ENCODE data around the gene IGSF9. TPM values are rescaled to one million over a fixed set of nuclear protein-coding genes. Genes with fewer than 3 reads are reported as not detected.

The IGSF9 gene
- total RNA-seq, 1 experiment from 2014 or later: not detected

- Histone ChIP-seq H3K4me1 (ENCODE audit: low read length) (no peaks in the 10 kb centered on the region), H3K36me3 (ENCODE audit: insufficient read depth, low read length) (no peaks in the 10 kb centered on the region), H4K20me1 (ENCODE audit: insufficient read depth, low read depth, low read length) (no peaks in the 10 kb centered on the region), H3K4me3 (ENCODE audit: low read length) (no peak overlapping the region), H3K27ac (ENCODE audit: low read length) (no peak overlapping the region), H3K9me3 (ENCODE audit: low read length) (no peaks in the 10 kb centered on the region), H3K79me2 (ENCODE audit: low read length) (no peaks in the 10 kb centered on the region), H3K9ac (ENCODE audit: low read length) (no peak overlapping the region), H3K27me3 (ENCODE audit: low read length) (no peaks in the 10 kb centered on the region), H3K4me2 (ENCODE audit: low read depth, low read length, poor library complexity, severe bottlenecking) (no peak overlapping the region), H2AFZ (ENCODE audit: low read length) (no peak overlapping the region), H3K9me2 (replicated peaks; ENCODE audit: insufficient read depth, low read length) (no peaks in the 10 kb centered on the region)
- DNase-seq: no peak
Measured at GRCh38 chr1:159988006-159988405, 42.6 kb upstream of the IGSF9 start.

- no peaks in the 10 kb centered on the region for H3K9me3 ChIP-seq (ENCODE audit: low read length)
- H3K9ac ChIP-seq (ENCODE audit: low read length): no peak overlapping the region
- H3K79me2 ChIP-seq (ENCODE audit: low read length): no peaks in the 10 kb centered on the region
- no peaks in the 10 kb centered on the region for H3K4me1 ChIP-seq (ENCODE audit: low read length)
- H3K36me3 ChIP-seq (ENCODE audit: insufficient read depth, low read length): no peaks in the 10 kb centered on the region
- no peak overlapping the region for H2AFZ ChIP-seq (ENCODE audit: low read length)
- no peak for DNase-seq
- no peaks in the 10 kb centered on the region for H3K9me2 ChIP-seq (replicated peaks; ENCODE audit: insufficient read depth, low read length)
- H3K4me2 ChIP-seq (ENCODE audit: low read depth, low read length, poor library complexity, severe bottlenecking): no peak overlapping the region
- no peak overlapping the region for H3K27ac ChIP-seq (ENCODE audit: low read length)
- no peaks in the 10 kb centered on the region for H3K27me3 ChIP-seq (ENCODE audit: low read length)
- no peaks in the 10 kb centered on the region for H4K20me1 ChIP-seq (ENCODE audit: insufficient read depth, low read depth, low read length)
- H3K4me3 ChIP-seq (ENCODE audit: low read length): no peak overlapping the region
Measured at GRCh38 chr1:159987186-159987585, 41.8 kb upstream of the IGSF9 start.

GRCh38 chr1:159986531-159986930 is 41.1 kb upstream of the IGSF9 start:
- no peak overlapping the region for H3K4me3 ChIP-seq (ENCODE audit: low read length)
- no peak overlapping the region for H3K27ac ChIP-seq (ENCODE audit: low read length)
- H2AFZ ChIP-seq (ENCODE audit: low read length): no peak overlapping the region
- no peaks in the 10 kb centered on the region for H3K27me3 ChIP-seq (ENCODE audit: low read length)
- H3K9me2 ChIP-seq (replicated peaks; ENCODE audit: insufficient read depth, low read length): no peaks in the 10 kb centered on the region
- DNase-seq: no peak
- no peak overlapping the region for H3K9ac ChIP-seq (ENCODE audit: low read length)
- no peak overlapping the region for H3K4me2 ChIP-seq (ENCODE audit: low read depth, low read length, poor library complexity, severe bottlenecking)
- no peaks in the 10 kb centered on the region for H3K4me1 ChIP-seq (ENCODE audit: low read length)
- H3K36me3 ChIP-seq (ENCODE audit: insufficient read depth, low read length): no peaks in the 10 kb centered on the region
- H3K79me2 ChIP-seq (ENCODE audit: low read length): no peaks in the 10 kb centered on the region
- no peaks in the 10 kb centered on the region for H3K9me3 ChIP-seq (ENCODE audit: low read length)
- no peaks in the 10 kb centered on the region for H4K20me1 ChIP-seq (ENCODE audit: insufficient read depth, low read depth, low read length)

- no peaks in the 10 kb centered on the region for H4K20me1 ChIP-seq (ENCODE audit: insufficient read depth, low read depth, low read length)
Measured at GRCh38 chr1:159986093-159986492, 40.7 kb upstream of the IGSF9 start.

GRCh38 chr1:159985473-159985872 is 40.1 kb upstream of the IGSF9 start:
- H4K20me1 ChIP-seq (ENCODE audit: insufficient read depth, low read depth, low read length): no peaks in the 10 kb centered on the region
- H3K9me2 ChIP-seq (replicated peaks; ENCODE audit: insufficient read depth, low read length): no peaks in the 10 kb centered on the region
- no peaks in the 10 kb centered on the region for H3K79me2 ChIP-seq (ENCODE audit: low read length)
- no peak overlapping the region for H3K9ac ChIP-seq (ENCODE audit: low read length)
- H2AFZ ChIP-seq (ENCODE audit: low read length): no peak overlapping the region
- H3K4me1 ChIP-seq (ENCODE audit: low read length): no peaks in the 10 kb centered on the region
- no peak overlapping the region for H3K4me2 ChIP-seq (ENCODE audit: low read depth, low read length, poor library complexity, severe bottlenecking)
- no peak overlapping the region for H3K4me3 ChIP-seq (ENCODE audit: low read length)
- H3K9me3 ChIP-seq (ENCODE audit: low read length): no peaks in the 10 kb centered on the region
- H3K36me3 ChIP-seq (ENCODE audit: insufficient read depth, low read length): no peaks in the 10 kb centered on the region
- DNase-seq: no peak
- H3K27ac ChIP-seq (ENCODE audit: low read length): no peak overlapping the region
- no peaks in the 10 kb centered on the region for H3K27me3 ChIP-seq (ENCODE audit: low read length)

More at GRCh38 chr1:159986093-159986492, 40.7 kb upstream of the IGSF9 start:
- H3K9me2 ChIP-seq (replicated peaks; ENCODE audit: insufficient read depth, low read length): no peaks in the 10 kb centered on the region
- H3K27ac ChIP-seq (ENCODE audit: low read length): no peak overlapping the region
- no peak for DNase-seq
- no peaks in the 10 kb centered on the region for H3K36me3 ChIP-seq (ENCODE audit: insufficient read depth, low read length)
- H3K4me1 ChIP-seq (ENCODE audit: low read length): no peaks in the 10 kb centered on the region
- no peaks in the 10 kb centered on the region for H3K79me2 ChIP-seq (ENCODE audit: low read length)
- no peak overlapping the region for H3K4me2 ChIP-seq (ENCODE audit: low read depth, low read length, poor library complexity, severe bottlenecking)
- no peak overlapping the region for H3K4me3 ChIP-seq (ENCODE audit: low read length)
- H3K9ac ChIP-seq (ENCODE audit: low read length): no peak overlapping the region
- H3K9me3 ChIP-seq (ENCODE audit: low read length): no peaks in the 10 kb centered on the region
- H3K27me3 ChIP-seq (ENCODE audit: low read length): no peaks in the 10 kb centered on the region
- no peak overlapping the region for H2AFZ ChIP-seq (ENCODE audit: low read length)

- Histone ChIP-seq H3K4me1 (ENCODE audit: low read length) (no peaks in the 10 kb centered on the region), H3K4me3 (ENCODE audit: low read length) (no peak overlapping the region), H3K36me3 (ENCODE audit: insufficient read depth, low read length) (no peaks in the 10 kb centered on the region), H2AFZ (ENCODE audit: low read length) (no peak overlapping the region), H3K9me2 (replicated peaks; ENCODE audit: insufficient read depth, low read length) (no peaks in the 10 kb centered on the region), H4K20me1 (ENCODE audit: insufficient read depth, low read depth, low read length) (no peaks in the 10 kb centered on the region), H3K4me2 (ENCODE audit: low read depth, low read length, poor library complexity, severe bottlenecking) (no peak overlapping the region), H3K9ac (ENCODE audit: low read length) (no peak overlapping the region), H3K79me2 (ENCODE audit: low read length) (no peaks in the 10 kb centered on the region), H3K27ac (ENCODE audit: low read length) (no peak overlapping the region), H3K27me3 (ENCODE audit: low read length) (0 out of 2 replicates have a peak, but pooled peaks cover 3% of the 10 kb centered on the region), H3K9me3 (ENCODE audit: low read length) (no peaks in the 10 kb centered on the region)
- no peak for DNase-seq
Measured at GRCh38 chr1:159983681-159984080, 38.3 kb upstream of the IGSF9 start.

GRCh38 chr1:159982280-159982679 is 36.9 kb upstream of the IGSF9 start:
- Histone ChIP-seq H3K4me1 (ENCODE audit: low read length) (no peaks in the 10 kb centered on the region), H3K9ac (ENCODE audit: low read length) (no peak overlapping the region), H3K4me3 (ENCODE audit: low read length) (no peak overlapping the region), H3K36me3 (ENCODE audit: insufficient read depth, low read length) (no peaks in the 10 kb centered on the region), H3K79me2 (ENCODE audit: low read length) (no peaks in the 10 kb centered on the region), H2AFZ (ENCODE audit: low read length) (no peak overlapping the region), H3K4me2 (ENCODE audit: low read depth, low read length, poor library complexity, severe bottlenecking) (no peak overlapping the region), H4K20me1 (ENCODE audit: insufficient read depth, low read depth, low read length) (no peaks in the 10 kb centered on the region), H3K9me2 (replicated peaks; ENCODE audit: insufficient read depth, low read length) (no peaks in the 10 kb centered on the region), H3K9me3 (ENCODE audit: low read length) (no peaks in the 10 kb centered on the region), H3K27ac (ENCODE audit: low read length) (no peak overlapping the region), H3K27me3 (ENCODE audit: low read length) (0 out of 2 replicates have a peak, but pooled peaks cover 3% of the 10 kb centered on the region)
- DNase-seq: no peak

GRCh38 chr1:159981351-159982055 is 36.1 kb upstream of the IGSF9 start:
- no peak overlapping the region for H3K9ac ChIP-seq (ENCODE audit: low read length)
- H4K20me1 ChIP-seq (ENCODE audit: insufficient read depth, low read depth, low read length): no peaks in the 10 kb centered on the region
- H2AFZ ChIP-seq (ENCODE audit: low read length): no peak overlapping the region
- no peak overlapping the region for H3K4me2 ChIP-seq (ENCODE audit: low read depth, low read length, poor library complexity, severe bottlenecking)
- no peak for DNase-seq
- H3K9me2 ChIP-seq (replicated peaks; ENCODE audit: insufficient read depth, low read length): no peaks in the 10 kb centered on the region
- no peaks in the 10 kb centered on the region for H3K36me3 ChIP-seq (ENCODE audit: insufficient read depth, low read length)
- H3K27ac ChIP-seq (ENCODE audit: low read length): no peak overlapping the region
- H3K79me2 ChIP-seq (ENCODE audit: low read length): no peaks in the 10 kb centered on the region
- H3K27me3 ChIP-seq (ENCODE audit: low read length): 0 out of 2 replicates have a peak, but pooled peaks cover 3% of the 10 kb centered on the region
- H3K4me3 ChIP-seq (ENCODE audit: low read length): no peak overlapping the region
- H3K4me1 ChIP-seq (ENCODE audit: low read length): no peaks in the 10 kb centered on the region
- H3K9me3 ChIP-seq (ENCODE audit: low read length): no peaks in the 10 kb centered on the region

All from Karpas-422 (cell line).